Measurements from ENCODE around the gene RABAC1. TPM values are rescaled to one million over a fixed set of nuclear protein-coding genes. Genes with fewer than 3 reads are reported as not detected.

Gene RABAC1
- total and polyA plus RNA-seq, 2 of the 13 experiments (the other 11 are each of a cell fraction or from before 2014, with no cell fraction given) = 37.4 to 74.0 TPM

DNA sequence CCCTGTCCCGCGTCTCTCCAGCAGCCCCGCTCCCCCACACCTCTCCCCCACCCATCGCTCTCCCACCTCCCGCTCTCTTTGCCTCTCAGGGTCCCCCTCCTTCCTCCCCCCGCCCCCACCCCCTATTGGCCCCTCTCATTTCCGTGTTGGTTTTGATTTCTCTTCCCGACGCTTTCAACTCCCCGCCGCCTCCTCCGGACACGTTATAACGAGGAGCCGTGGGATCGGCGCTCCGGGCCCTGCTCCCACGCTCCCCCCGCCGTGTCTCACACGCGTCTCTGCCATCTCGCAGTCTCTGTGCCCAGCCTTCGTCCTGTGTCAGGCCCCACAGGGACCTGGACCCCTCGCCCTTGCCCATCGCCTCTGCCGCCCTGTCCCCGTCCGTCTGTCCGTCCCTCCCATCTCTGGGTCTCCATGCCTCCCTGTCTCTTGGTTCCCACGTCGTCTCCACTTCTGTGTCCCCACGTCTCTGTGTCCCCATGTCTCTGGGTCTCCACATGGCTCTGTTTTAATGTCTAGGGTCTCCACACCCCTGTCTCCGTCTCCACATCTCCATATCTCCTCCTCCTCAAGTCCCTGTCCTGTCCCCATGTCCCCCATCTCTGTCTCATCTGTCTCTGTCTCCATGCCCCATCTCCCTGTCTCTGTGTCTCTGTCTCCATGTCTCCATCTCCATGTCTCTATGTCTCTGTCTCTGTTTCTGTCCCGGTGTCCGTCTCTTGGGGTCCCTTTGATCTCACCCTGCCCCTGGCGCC lies 43.9 kb downstream of the RABAC1 start:
- no peaks in the 10 kb centered on the region for H3K4me1 ChIP-seq (ENCODE audit: insufficient read depth, low read length)
- no peak overlapping the region for H3K9ac ChIP-seq (ENCODE audit: insufficient read depth, low read depth, low read length)
- in situ Hi-C loops (cut with HindIII; ENCODE audit: extremely low pct_ligation_motif_present, low pct_unique_long_range_greater_than_20kb) = no loop called here
- H3K79me2 ChIP-seq (ENCODE audit: insufficient read depth, low read length) = no peaks in the 10 kb centered on the region
- ChIA-PET CTCF (ENCODE audit: low intra/inter-chr PET ratio, low total read pairs) (no interaction called here), POLR2A (no interaction called here)
- 29% methylated on average over 38 of the region's 38 CpGs for WGBS (ENCODE audit: low lambda C conversion rate)
- H2AFZ ChIP-seq (ENCODE audit: low read length) = no peak overlapping the region
- TF ChIP-seq ZNF766 (CRISPR knock-in tag; IDR thresholded peaks at IDR 0.05; ENCODE audit: borderline replicate concordance) (no peak), TP53 (CRISPR knock-in tag; conservative IDR thresholded peaks at IDR 0.05) (no peak), ZNF446 (CRISPR knock-in tag; IDR thresholded peaks at IDR 0.05) (no peak), SNAPC4 (CRISPR knock-in tag; IDR thresholded peaks at IDR 0.05) (no peak), ZBTB26 (CRISPR knock-in tag; IDR thresholded peaks at IDR 0.05; ENCODE audit: borderline replicate concordance) (no peak), SP1 (IDR thresholded peaks at IDR 0.05) (no peak), SP1 (CRISPR knock-in tag; IDR thresholded peaks at IDR 0.05) (no peak), RARG (CRISPR knock-in tag; IDR thresholded peaks at IDR 0.05; ENCODE audit: low read depth) (no peak), YEATS2 (CRISPR knock-in tag; IDR thresholded peaks at IDR 0.05; ENCODE audit: borderline replicate concordance) (no peak), ZNF543 (CRISPR knock-in tag; IDR thresholded peaks at IDR 0.05) (no peak), CENPX (CRISPR knock-in tag; IDR thresholded peaks at IDR 0.05) (no peak)
- TF ChIP-seq, protein P1, sequence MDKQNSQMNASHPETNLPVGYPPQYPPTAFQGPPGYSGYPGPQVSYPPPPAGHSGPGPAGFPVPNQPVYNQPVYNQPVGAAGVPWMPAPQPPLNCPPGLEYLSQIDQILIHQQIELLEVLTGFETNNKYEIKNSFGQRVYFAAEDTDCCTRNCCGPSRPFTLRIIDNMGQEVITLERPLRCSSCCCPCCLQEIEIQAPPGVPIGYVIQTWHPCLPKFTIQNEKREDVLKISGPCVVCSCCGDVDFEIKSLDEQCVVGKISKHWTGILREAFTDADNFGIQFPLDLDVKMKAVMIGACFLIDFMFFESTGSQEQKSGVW (CRISPR knock-in tag; IDR thresholded peaks at IDR 0.05; ENCODE audit: borderline replicate concordance) = no peak
- TF ChIP-seq, protein P2, sequence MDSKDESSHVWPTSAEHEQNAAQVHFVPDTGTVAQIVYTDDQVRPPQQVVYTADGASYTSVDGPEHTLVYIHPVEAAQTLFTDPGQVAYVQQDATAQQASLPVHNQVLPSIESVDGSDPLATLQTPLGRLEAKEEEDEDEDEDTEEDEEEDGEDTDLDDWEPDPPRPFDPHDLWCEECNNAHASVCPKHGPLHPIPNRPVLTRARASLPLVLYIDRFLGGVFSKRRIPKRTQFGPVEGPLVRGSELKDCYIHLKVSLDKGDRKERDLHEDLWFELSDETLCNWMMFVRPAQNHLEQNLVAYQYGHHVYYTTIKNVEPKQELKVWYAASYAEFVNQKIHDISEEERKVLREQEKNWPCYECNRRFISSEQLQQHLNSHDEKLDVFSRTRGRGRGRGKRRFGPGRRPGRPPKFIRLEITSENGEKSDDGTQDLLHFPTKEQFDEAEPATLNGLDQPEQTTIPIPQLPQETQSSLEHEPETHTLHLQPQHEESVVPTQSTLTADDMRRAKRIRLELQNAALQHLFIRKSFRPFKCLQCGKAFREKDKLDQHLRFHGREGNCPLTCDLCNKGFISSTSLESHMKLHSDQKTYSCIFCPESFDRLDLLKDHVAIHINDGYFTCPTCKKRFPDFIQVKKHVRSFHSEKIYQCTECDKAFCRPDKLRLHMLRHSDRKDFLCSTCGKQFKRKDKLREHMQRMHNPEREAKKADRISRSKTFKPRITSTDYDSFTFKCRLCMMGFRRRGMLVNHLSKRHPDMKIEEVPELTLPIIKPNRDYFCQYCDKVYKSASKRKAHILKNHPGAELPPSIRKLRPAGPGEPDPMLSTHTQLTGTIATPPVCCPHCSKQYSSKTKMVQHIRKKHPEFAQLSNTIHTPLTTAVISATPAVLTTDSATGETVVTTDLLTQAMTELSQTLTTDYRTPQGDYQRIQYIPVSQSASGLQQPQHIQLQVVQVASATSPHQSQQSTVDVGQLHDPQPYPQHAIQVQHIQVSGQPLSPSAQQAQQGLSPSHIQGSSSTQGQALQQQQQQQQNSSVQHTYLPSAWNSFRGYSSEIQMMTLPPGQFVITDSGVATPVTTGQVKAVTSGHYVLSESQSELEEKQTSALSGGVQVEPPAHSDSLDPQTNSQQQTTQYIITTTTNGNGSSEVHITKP (CRISPR knock-in tag; IDR thresholded peaks at IDR 0.05; ENCODE audit: low read depth) = no peak
- DNase-seq (ENCODE audit: low spot score) = no peak
- no peak overlapping the region for H3K27ac ChIP-seq (ENCODE audit: extremely low read length, insufficient read depth, low read length)
- H3K36me3 ChIP-seq (replicated peaks in 1 of 2; ENCODE audit: control insufficient read depth in 1 of 2, insufficient read depth in 2 of 2, low read length in 2 of 2) = no peaks in the 10 kb centered on the region
- no peak overlapping the region for H3K4me2 ChIP-seq (ENCODE audit: low read depth, low read length)
- H3K27me3 ChIP-seq (ENCODE audit: control insufficient read depth in 1 of 2, insufficient read depth in 2 of 2, low read length in 2 of 2) = peaks cover 10 to 36% of the 10 kb centered on the region in 2 experiments
- no peak for FAIRE-seq
- no peaks in the 10 kb centered on the region for H3K9me3 ChIP-seq (ENCODE audit: low read length)
- BruUV-seq (replicated peaks) = no TSS peak
- no peak overlapping the region for H3K4me3 ChIP-seq (replicated peaks in 1 of 3; ENCODE audit: insufficient read depth in 1 of 3, low read depth in 2 of 3, low read length in 3 of 3)
- no peaks in the 10 kb centered on the region for H4K20me1 ChIP-seq (ENCODE audit: insufficient read depth, low read length)
- intact Hi-C loops (cut with micrococcal nuclease; ENCODE audit: unreplicated experiment) = no loop called here
- ATAC-seq = no peak

Measured in HepG2 (cell line).